Endothelial cell of umbilical vein (primary cell): ENCODE data around the gene SLC35F5.

Experiments
- EZH2 ChIP-seq: IDR thresholded peaks from 2 replicates; pipeline ENCODE4 v1.6.1; 2012; ENCODE audit warnings: borderline replicate concordance, low read depth, mild to moderate bottlenecking, moderate library complexity, low read length, inconsistent platforms; ENCODE audit not compliant: severe bottlenecking
- JUN ChIP-seq: IDR thresholded peaks from 2 replicates; pipeline ENCODE4 v1.6.1; 2011; ENCODE audit warnings: borderline replicate concordance, low read depth; ENCODE audit not compliant: insufficient read length, insufficient read depth
- POLR2AphosphoS5 ChIP-seq: IDR thresholded peaks from 2 replicates; pipeline ENCODE4 v1.6.1; 2012; ENCODE audit warnings: low read depth, mild to moderate bottlenecking, control low read depth, low read length, moderate library complexity; ENCODE audit not compliant: insufficient read depth
- TF ChIP-seq, protein P1 (sequence below), 2 donors: IDR thresholded peaks; 1 replicate in 1 of 2; 2 replicates in 1 of 2; pipeline ENCODE4 v1.5.1; 2011; ENCODE audit warnings: low read length in 2 of 2, mild to moderate bottlenecking in 2 of 2, moderate library complexity in 2 of 2, control low read depth in 1 of 2, inconsistent platforms in 1 of 2, low read depth in 1 of 2; ENCODE audit not compliant: insufficient read depth in 1 of 2; ENCODE audit errors: extremely low read depth in 1 of 2
- TF ChIP-seq, protein P2 (sequence below): IDR thresholded peaks from 2 replicates; pipeline ENCODE4 v1.6.1; 2011; ENCODE audit not compliant: insufficient read depth, insufficient read length

DNA sequence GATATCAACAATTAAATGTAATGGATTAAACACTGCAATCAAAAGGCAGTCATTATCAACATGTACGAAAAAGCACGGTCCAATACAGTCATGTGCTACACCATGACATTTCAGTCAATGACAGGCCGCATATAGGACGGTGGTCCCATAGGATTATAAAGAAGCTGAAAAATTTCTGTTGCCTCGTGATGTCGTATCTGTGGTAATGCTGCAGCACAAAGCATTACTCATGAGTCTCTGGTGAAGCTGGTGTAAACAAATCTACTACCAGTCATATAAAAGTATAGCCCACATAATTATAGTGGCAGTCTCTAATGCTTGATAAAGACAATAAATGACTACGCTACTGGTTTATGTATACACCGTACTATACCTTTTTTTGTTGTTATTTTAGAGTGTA is 71.0 kb downstream of the SLC35F5 start:
- no peak for TF ChIP-seq EZH2
- TF ChIP-seq POLR2AphosphoS5: no peak
- TF ChIP-seq JUN: no peak
- TF ChIP-seq, protein P1, sequence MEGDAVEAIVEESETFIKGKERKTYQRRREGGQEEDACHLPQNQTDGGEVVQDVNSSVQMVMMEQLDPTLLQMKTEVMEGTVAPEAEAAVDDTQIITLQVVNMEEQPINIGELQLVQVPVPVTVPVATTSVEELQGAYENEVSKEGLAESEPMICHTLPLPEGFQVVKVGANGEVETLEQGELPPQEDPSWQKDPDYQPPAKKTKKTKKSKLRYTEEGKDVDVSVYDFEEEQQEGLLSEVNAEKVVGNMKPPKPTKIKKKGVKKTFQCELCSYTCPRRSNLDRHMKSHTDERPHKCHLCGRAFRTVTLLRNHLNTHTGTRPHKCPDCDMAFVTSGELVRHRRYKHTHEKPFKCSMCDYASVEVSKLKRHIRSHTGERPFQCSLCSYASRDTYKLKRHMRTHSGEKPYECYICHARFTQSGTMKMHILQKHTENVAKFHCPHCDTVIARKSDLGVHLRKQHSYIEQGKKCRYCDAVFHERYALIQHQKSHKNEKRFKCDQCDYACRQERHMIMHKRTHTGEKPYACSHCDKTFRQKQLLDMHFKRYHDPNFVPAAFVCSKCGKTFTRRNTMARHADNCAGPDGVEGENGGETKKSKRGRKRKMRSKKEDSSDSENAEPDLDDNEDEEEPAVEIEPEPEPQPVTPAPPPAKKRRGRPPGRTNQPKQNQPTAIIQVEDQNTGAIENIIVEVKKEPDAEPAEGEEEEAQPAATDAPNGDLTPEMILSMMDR (IDR thresholded peaks at IDR 0.05; ENCODE audit: extremely low read depth in 1 of 2, insufficient read depth in 1 of 2, low read depth in 1 of 2, low read length in 2 of 2): no peak
- TF ChIP-seq, protein P2, sequence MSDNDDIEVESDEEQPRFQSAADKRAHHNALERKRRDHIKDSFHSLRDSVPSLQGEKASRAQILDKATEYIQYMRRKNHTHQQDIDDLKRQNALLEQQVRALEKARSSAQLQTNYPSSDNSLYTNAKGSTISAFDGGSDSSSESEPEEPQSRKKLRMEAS: no peak
